Neuronal stem cell (in vitro differentiated cells): ENCODE data around the gene AHCTF1.

Source experiments
- DNase-seq: peaks from one replicate; pipeline ENCODE4 v3.0.0-alpha.2; 2013; ENCODE audit warnings: low spot score
- H2AFZ ChIP-seq: one replicate; pipeline ENCODE4 v1.6.1; 2013; ENCODE audit warnings: mild to moderate bottlenecking, low read length, inconsistent platforms
- H2AK5ac ChIP-seq: 2 replicates; pipeline ENCODE4 v1.6.1; 2013; ENCODE audit warnings: low read depth, mild to moderate bottlenecking, inconsistent platforms, low read length, moderate library complexity, mixed read lengths
- H2BK120ac ChIP-seq: 2 replicates; pipeline ENCODE4 v1.6.1; 2013; ENCODE audit warnings: low read depth, mild to moderate bottlenecking, inconsistent platforms, low read length, moderate library complexity, mixed read lengths
- H2BK12ac ChIP-seq: one replicate; pipeline ENCODE4 v1.6.1; 2013; ENCODE audit warnings: low read length, inconsistent platforms
- H2BK15ac ChIP-seq: 2 replicates; pipeline ENCODE4 v1.6.1; 2013; ENCODE audit warnings: mild to moderate bottlenecking, low read length, inconsistent platforms, mixed read lengths
- H2BK5ac ChIP-seq: one replicate; pipeline ENCODE4 v1.6.1; 2013; ENCODE audit warnings: inconsistent platforms, mild to moderate bottlenecking, low read length, moderate library complexity
- H3K14ac ChIP-seq: one replicate; pipeline ENCODE4 v1.6.1; 2013; ENCODE audit warnings: low read length, inconsistent platforms
- H3K18ac ChIP-seq: 2 replicates; pipeline ENCODE4 v1.6.1; 2013; ENCODE audit warnings: low read length, inconsistent platforms
- H3K23ac ChIP-seq: 2 replicates; pipeline ENCODE4 v1.6.1; 2013; ENCODE audit warnings: low read depth, mild to moderate bottlenecking, mixed read lengths, low read length, inconsistent platforms; ENCODE audit not compliant: poor library complexity
- H3K27ac ChIP-seq: replicated peaks from 3 replicates; pipeline ENCODE4 v1.5.1; 2013; ENCODE audit warnings: low read length, inconsistent platforms
- H3K27me3 ChIP-seq, 3 experiments: 2 replicates each; pipeline ENCODE4 v1.6.1; 2013; ENCODE audit warnings: low read length in 3 of 3, mild to moderate bottlenecking in 2 of 3, inconsistent platforms in 1 of 3, low read depth in 1 of 3, mixed read lengths in 1 of 3, moderate library complexity in 1 of 3; ENCODE audit not compliant: control insufficient read depth in 3 of 3, insufficient read depth in 3 of 3
- H3K36me3 ChIP-seq, 2 donors: replicated peaks in 1 of 2; 2 replicates each; pipeline ENCODE4 v1.6.1; 2013; ENCODE audit warnings: low read length in 2 of 2; ENCODE audit not compliant: control insufficient read depth in 2 of 2, insufficient read depth in 2 of 2
- H3K4ac ChIP-seq: 2 replicates; pipeline ENCODE4 v1.6.1; 2013; ENCODE audit warnings: inconsistent platforms, mild to moderate bottlenecking, low read length, moderate library complexity
- H3K4me1 ChIP-seq, 2 donors: 1 replicate in 1 of 2; 2 replicates in 1 of 2; pipeline ENCODE4 v1.6.1; 2013; ENCODE audit warnings: low read length in 2 of 2, low read depth in 1 of 2; ENCODE audit not compliant: control insufficient read depth in 2 of 2, insufficient read depth in 1 of 2
- H3K4me2 ChIP-seq: one replicate; pipeline ENCODE4 v1.6.1; 2013; ENCODE audit warnings: mild to moderate bottlenecking, low read length, inconsistent platforms; ENCODE audit not compliant: insufficient read depth, poor library complexity, severe bottlenecking
- H3K4me3 ChIP-seq, 2 donors: 2 replicates each; pipeline ENCODE4 v1.5.1; 2013; ENCODE audit warnings: low read length in 2 of 2, mild to moderate bottlenecking in 2 of 2, inconsistent platforms in 1 of 2, moderate library complexity in 1 of 2
- H3K79me1 ChIP-seq: one replicate; pipeline ENCODE4 v1.6.1; 2013; ENCODE audit warnings: low read depth, mild to moderate bottlenecking, inconsistent platforms, low read length, moderate library complexity
- H3K9ac ChIP-seq: one replicate; pipeline ENCODE4 v1.6.1; 2013; ENCODE audit warnings: mild to moderate bottlenecking, low read depth, low read length, inconsistent platforms; ENCODE audit not compliant: poor library complexity
- H3K9me3 ChIP-seq, 2 donors: replicated peaks in 1 of 2; 2 replicates each; pipeline versions ENCODE3 to v1.6.1; 2013; ENCODE audit warnings: low read length in 2 of 2, mild to moderate bottlenecking in 2 of 2, inconsistent platforms in 1 of 2, low read depth in 1 of 2, mixed read lengths in 1 of 2, moderate library complexity in 1 of 2; ENCODE audit not compliant: control insufficient read depth in 2 of 2, insufficient read depth in 1 of 2
- H4K8ac ChIP-seq: one replicate; pipeline ENCODE4 v1.6.1; 2013; ENCODE audit warnings: low read depth, mild to moderate bottlenecking, inconsistent platforms, low read length, moderate library complexity
- H4K91ac ChIP-seq: one replicate; pipeline ENCODE4 v1.6.1; 2013; ENCODE audit warnings: low read length, low read depth, mild to moderate bottlenecking, inconsistent platforms; ENCODE audit not compliant: poor library complexity
- WGBS, 2 donors: extraction: QIAGEN DNeasy Blood & Tissue Kit; methylation state at CpG; one replicate each; pipeline ENCODE4 v1.1.7; 2013; ENCODE audit warnings: missing lambda C conversion rate in 2 of 2, mixed read lengths in 1 of 2; ENCODE audit not compliant: insufficient read length in 2 of 2, insufficient replicate concordance in 1 of 2; ENCODE audit errors: extremely low coverage in 2 of 2; 5-methylcytosine and 5-hydroxymethylcytosine counted together

Gene AHCTF1

DNA sequence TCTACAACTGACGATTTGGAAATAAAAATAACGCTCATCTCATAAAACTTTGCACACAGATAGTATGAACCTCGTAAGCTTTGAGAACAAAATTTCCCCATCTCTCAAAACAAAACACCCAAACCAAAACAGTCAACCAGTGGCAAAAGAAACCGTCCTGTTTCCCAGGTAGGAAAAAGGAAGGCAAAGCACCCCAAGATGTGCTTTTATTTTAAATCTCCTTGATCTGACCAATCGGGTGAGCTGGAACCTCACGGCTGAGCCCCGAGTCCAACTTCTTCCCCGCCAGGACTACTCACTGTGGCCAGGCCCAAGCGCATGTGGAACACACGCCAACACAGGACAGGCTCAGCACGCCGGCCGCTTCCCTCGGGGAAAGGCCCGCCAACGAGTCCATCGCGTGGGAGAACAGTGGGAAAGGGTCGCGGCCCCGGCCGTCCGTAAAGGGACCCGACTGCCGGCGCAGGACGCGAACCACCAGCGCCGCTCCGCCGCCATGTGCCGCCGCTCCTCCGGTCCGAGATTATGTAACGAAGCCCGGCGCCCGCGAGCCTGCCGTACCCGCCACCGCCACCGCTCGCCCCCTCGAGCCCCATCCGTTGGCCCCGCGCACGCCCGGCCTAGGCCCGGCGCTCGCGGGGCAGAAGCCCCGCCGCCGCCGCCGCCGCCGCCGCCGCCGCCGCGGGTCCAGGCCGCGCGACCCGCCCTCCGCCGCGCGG is 759 bp downstream of the AHCTF1 start:
- Histone ChIP-seq H2BK15ac (no peak overlapping the region), H3K27me3 (no peaks in the 10 kb centered on the region), H3K9me3 (peaks cover 0 to 36% of the 10 kb centered on the region in 2 donors), H2BK5ac (peak overlapping the region; percentile 82), H3K27ac (peak overlapping the region; percentile 99), H3K36me3 (peaks cover 0 to 36% of the 10 kb centered on the region in 2 donors), H4K91ac (no peak overlapping the region), H2AFZ (peak overlapping the region; percentile 95), H2AK5ac (peak overlapping the region; percentile 90), H4K8ac (no peak overlapping the region), H3K14ac (peak overlapping the region; percentile 100), H3K4ac (peak overlapping the region; percentile 66), H3K4me2 (peak overlapping the region; percentile 57), H3K4me1 (peaks cover 0 to 2% of the 10 kb centered on the region in 2 donors), H3K18ac (peak overlapping the region; percentile 97), H2BK120ac (peak overlapping the region; percentile 61), H3K4me3 (peak overlapping the region; percentile 100), H3K79me1 (peaks cover 6% of the 10 kb centered on the region), H2BK12ac (no peak overlapping the region), H3K9ac (peak overlapping the region; percentile 98), H3K23ac (peak overlapping the region; percentile 99)
- no CpG with 5 or more reads among the region's 76 CpGs for WGBS, 2 donors
- peak; percentile 30 for DNase-seq

- Histone ChIP-seq H3K36me3 (peaks cover 2 to 76% of the 10 kb centered on the region in 2 donors), H2BK15ac (no peak overlapping the region)
Measured at GRCh38 chr1:246925997-246926626, 5.6 kb downstream of the AHCTF1 start.

GRCh38 chr1:246923900-246924299 is 7.8 kb downstream of the AHCTF1 start:
- no peak overlapping the region for H2BK5ac ChIP-seq
- peaks cover 0 to 4% of the 10 kb centered on the region in 2 donors for H3K4me1 ChIP-seq
- no peak overlapping the region for H4K8ac ChIP-seq
- no peak overlapping the region for H3K4ac ChIP-seq
- no peak overlapping the region for H3K23ac ChIP-seq
- no peak overlapping the region for H3K27ac ChIP-seq
- H3K4me2 ChIP-seq = no peak overlapping the region
- H2BK12ac ChIP-seq = no peak overlapping the region
- H4K91ac ChIP-seq = no peak overlapping the region
- H3K14ac ChIP-seq = no peak overlapping the region
- no peak overlapping the region for H2AK5ac ChIP-seq
- no peaks in the 10 kb centered on the region for H3K27me3 ChIP-seq
- H3K4me3 ChIP-seq = no peak overlapping the region
- H2AFZ ChIP-seq = no peak overlapping the region
- H3K36me3 ChIP-seq = peaks cover 2 to 86% of the 10 kb centered on the region in 2 donors
- peaks cover 3% of the 10 kb centered on the region for H3K79me1 ChIP-seq
- no peak overlapping the region for H2BK120ac ChIP-seq
- no CpG with 5 or more reads among the region's 3 CpGs for WGBS, 2 donors
- H3K18ac ChIP-seq = no peak overlapping the region
- H3K9ac ChIP-seq = no peak overlapping the region
- no peak overlapping the region for H2BK15ac ChIP-seq
- DNase-seq = no peak
- H3K9me3 ChIP-seq = peaks cover 0 to 77% of the 10 kb centered on the region in 2 donors

More at GRCh38 chr1:246925997-246926626, 5.6 kb downstream of the AHCTF1 start:
- Histone ChIP-seq H3K4me1 (peaks cover 0 to 4% of the 10 kb centered on the region in 2 donors), H3K9ac (no peak overlapping the region), H2AFZ (no peak overlapping the region), H4K8ac (no peak overlapping the region), H3K9me3 (peaks cover 0 to 72% of the 10 kb centered on the region in 2 donors), H2BK12ac (no peak overlapping the region), H2BK5ac (no peak overlapping the region), H3K4me3 (no peak overlapping the region), H3K27ac (no peak overlapping the region), H2BK120ac (no peak overlapping the region), H3K79me1 (peaks cover 6% of the 10 kb centered on the region), H3K27me3 (no peaks in the 10 kb centered on the region), H3K14ac (no peak overlapping the region), H3K4me2 (no peak overlapping the region), H3K18ac (no peak overlapping the region), H2AK5ac (no peak overlapping the region), H3K4ac (no peak overlapping the region), H4K91ac (no peak overlapping the region), H3K23ac (no peak overlapping the region)
- no peak for DNase-seq
- WGBS, 2 donors = no CpG with 5 or more reads among the region's 6 CpGs

GRCh38 chr1:246923482-246923881 is 8.3 kb downstream of the AHCTF1 start:
- Histone ChIP-seq H3K9ac (no peak overlapping the region), H3K4me1 (peaks cover 0 to 4% of the 10 kb centered on the region in 2 donors), H2BK5ac (no peak overlapping the region), H2BK15ac (no peak overlapping the region), H3K18ac (no peak overlapping the region), H3K9me3 (peaks cover 0 to 77% of the 10 kb centered on the region in 2 donors), H2BK120ac (no peak overlapping the region), H3K14ac (no peak overlapping the region), H3K36me3 (peaks cover 2 to 86% of the 10 kb centered on the region in 2 donors), H4K91ac (no peak overlapping the region), H3K79me1 (peaks cover 3% of the 10 kb centered on the region), H4K8ac (no peak overlapping the region), H2AK5ac (no peak overlapping the region), H3K4ac (no peak overlapping the region), H3K27ac (no peak overlapping the region), H3K23ac (no peak overlapping the region), H3K4me2 (no peak overlapping the region), H3K27me3 (no peaks in the 10 kb centered on the region), H2BK12ac (no peak overlapping the region), H2AFZ (no peak overlapping the region), H3K4me3 (no peak overlapping the region)
- no peak for DNase-seq
- no CpG with 5 or more reads among the region's 5 CpGs for WGBS, 2 donors
